ENCODE results near the gene HSPH1. TPM values are rescaled to one million over a fixed set of nuclear protein-coding genes. Genes with fewer than 3 reads are reported as not detected.

Gene HSPH1
- total and polyA plus RNA-seq, 10 of the 15 experiments (the other 5 are each of a cell fraction or from before 2014, with no cell fraction given), result 40.2 to 159 (median 92.6) TPM

- H3K27me3 ChIP-seq (replicated peaks in 1 of 2; ENCODE audit: control insufficient read depth in 2 of 2, insufficient read depth in 2 of 2, low read length in 1 of 2), result no peaks in the 10 kb centered on the region
- H3K9ac ChIP-seq (ENCODE audit: control insufficient read depth, insufficient read depth, low read length), result no peak overlapping the region
- DNase-seq (ENCODE audit: low read depth, low spot score) (peak; percentile 51), ATAC-seq (peak; percentile 89), FAIRE-seq (no peak)
- no peak overlapping the region for H2AFZ ChIP-seq (ENCODE audit: control insufficient read depth, low read depth, low read length)
- peak overlapping the region; percentile 81 for H3K4me2 ChIP-seq (ENCODE audit: control insufficient read depth, insufficient read depth)
- H3K36me3 ChIP-seq (ENCODE audit: control insufficient read depth in 2 of 2, insufficient read depth in 2 of 2, low read length in 1 of 2), result no peaks in the 10 kb centered on the region
- in situ Hi-C loops (cut with MboI) (loop anchor here (25.0 kb wide), 1 partner anchor 1370 kb away; the partner anchor contains the start of gene N4BP2L2), intact Hi-C loops (cut with micrococcal nuclease; ENCODE audit: unreplicated experiment) (no loop called here)
- H4K20me1 ChIP-seq (ENCODE audit: control insufficient read depth, insufficient read depth), result no peaks in the 10 kb centered on the region
- CTCF ChIA-PET, result interaction anchor here (0.7 kb wide), 1 partner anchor 12 kb away, joined by 3 read pairs; no protein-coding TSS in a partner anchor
- peaks cover 15% of the 10 kb centered on the region for H3K4me1 ChIP-seq (ENCODE audit: control insufficient read depth, insufficient read depth, low read length)
- SMC1A ChIA-PET (ENCODE audit: uncharacterized antibody, unreplicated experiment), result interaction anchor here (0.6 to 2.4 kb wide), 4 partner anchors 12 to 725 kb away, joined by 3 to 6 read pairs (median 4); no protein-coding TSS in a partner anchor
- RAD21 ChIA-PET (ENCODE audit: unreplicated experiment), result no interaction called here
- POLR2A ChIA-PET, result no interaction called here
- H3K27ac ChIP-seq (ENCODE audit: control insufficient read depth, insufficient read depth), result no peak overlapping the region
- BruUV-seq (replicated peaks), result no TSS peak
- H3K9me3 ChIP-seq (replicated peaks; ENCODE audit: control insufficient read depth, insufficient read depth, low read length), result no peaks in the 10 kb centered on the region
- no peaks in the 10 kb centered on the region for H3K79me2 ChIP-seq (ENCODE audit: control insufficient read depth, insufficient read depth, low read length)
- no peak overlapping the region for H3K4me3 ChIP-seq
- no peak for TF ChIP-seq KAT2A (conservative IDR thresholded peaks at IDR 0.05; ENCODE audit: control insufficient read depth, low read depth, low read length)
- no peak for TF ChIP-seq SKIL (IDR thresholded peaks at IDR 0.05; ENCODE audit: low read depth, poor library complexity, severe bottlenecking)
- no peak for TF ChIP-seq SUZ12 (IDR thresholded peaks at IDR 0.05; ENCODE audit: unreplicated experiment)
- peak; percentile 67 for TF ChIP-seq ATF7 (IDR thresholded peaks at IDR 0.05; ENCODE audit: low read depth)
- TF ChIP-seq BRCA1 (IDR thresholded peaks at IDR 0.05; ENCODE audit: low read depth, low read length), result no peak
- TF ChIP-seq TCF12 (IDR thresholded peaks at IDR 0.05; ENCODE audit: low read depth, low read length), result no peak
- no peak for TF ChIP-seq NFYA (IDR thresholded peaks at IDR 0.05; ENCODE audit: borderline replicate concordance, low read depth, low read length)
- TF ChIP-seq ZSCAN29 (IDR thresholded peaks at IDR 0.05), result no peak
- no peak for TF ChIP-seq MYB (IDR thresholded peaks at IDR 0.05; ENCODE audit: borderline replicate concordance, low read depth, low read length)
- no peak for TF ChIP-seq CHD4 (IDR thresholded peaks at IDR 0.05)
- no peak for TF ChIP-seq NR2F1 (conservative IDR thresholded peaks at IDR 0.05)
- no peak for TF ChIP-seq BACH1 (IDR thresholded peaks at IDR 0.05; ENCODE audit: borderline replicate concordance)
- no peak for TF ChIP-seq SMAD1 (IDR thresholded peaks at IDR 0.05; ENCODE audit: low read depth, partially characterized antibody)
- no peak for TF ChIP-seq LARP7 (IDR thresholded peaks at IDR 0.05)
- TF ChIP-seq JUND (IDR thresholded peaks at IDR 0.05; ENCODE audit: low read depth, low read length), result peak; percentile 59; the same call in 1 of the 2 replicates
- no peak for TF ChIP-seq HSF1 (IDR thresholded peaks at IDR 0.05; ENCODE audit: low read depth, low read length)
- TF ChIP-seq YBX1 (IDR thresholded peaks at IDR 0.05), result no peak
- TF ChIP-seq CHD2 (IDR thresholded peaks at IDR 0.05; ENCODE audit: borderline replicate concordance, low read depth, low read length), result no peak
- TF ChIP-seq ZNF217 (IDR thresholded peaks at IDR 0.05), result no peak
- peak; percentile 39; the same call in 1 of the 2 replicates for TF ChIP-seq RUNX3 (IDR thresholded peaks at IDR 0.05; ENCODE audit: low read length)
- no peak for TF ChIP-seq NFXL1 (IDR thresholded peaks at IDR 0.05; ENCODE audit: borderline replicate concordance)
- TF ChIP-seq MAX (IDR thresholded peaks at IDR 0.05; ENCODE audit: low read depth, low read length), result no peak
- peak; percentile 74 for TF ChIP-seq MTA2 (IDR thresholded peaks at IDR 0.05; ENCODE audit: low read depth)
- TF ChIP-seq MLLT1 (IDR thresholded peaks at IDR 0.05), result no peak
Measured at GRCh38 chr13:31167490-31167889, 5.8 kb upstream of the HSPH1 start.
